Testis (tissue), 3 donors: Measurements from ENCODE around the gene GPBP1. TPM values are rescaled to one million over a fixed set of nuclear protein-coding genes. Genes with fewer than 3 reads are reported as not detected.
"Not testable (repeated sequence)": the region's sequence is repeated elsewhere in the genome, so short reads cannot be mapped to it uniquely, and the experiment has no call there.

ENCODE experiments used
- DNase-seq: peaks from one replicate; pipeline ENCODE4 v3.0.0-alpha.2; 2019
- H3K27ac ChIP-seq, 2 donors: fragments of 200-600 bp; sonication (generic); one replicate each; pipeline ENCODE4 v1.5.1; 2019
- H3K27me3 ChIP-seq: fragments of 200-600 bp; sonication (generic); one replicate; pipeline ENCODE4 v1.5.1; 2019
- H3K36me3 ChIP-seq: fragments of 200-600 bp; sonication (generic); one replicate; pipeline ENCODE4 v1.5.1; 2017; ENCODE audit warnings: low read depth; ENCODE audit errors: missing control alignments
- H3K4me1 ChIP-seq: fragments of 200-600 bp; sonication (generic); one replicate; pipeline ENCODE4 v1.5.1; 2019
- H3K4me3 ChIP-seq, 2 donors: fragments of 200-600 bp; sonication (generic); one replicate each; pipeline ENCODE4 v1.5.1; 2017 to 2019
- H3K9me3 ChIP-seq: fragments of 200-600 bp; sonication (generic); one replicate; pipeline ENCODE4 v1.5.1; 2017
- POLR2A ChIP-seq: fragments of 450-650 bp; IDR thresholded peaks from one replicate; pipeline ENCODE4 v1.6.1; 2017; ENCODE audit warnings: antibody characterized with exemption, mild to moderate bottlenecking, moderate library complexity
- WGBS, 2 donors: methylation state at CpG; one replicate each; pipeline ENCODE4 v1.1.5; 2018; 5-methylcytosine and 5-hydroxymethylcytosine counted together
- intact Hi-C: fragments of 100-400 bp; cut with DNase I; formaldehyde crosslinking; loops from one replicate; pipeline ENCODE4 v1.15.1; 2023; ENCODE audit warnings: low total_unique reads
- polyA plus RNA-seq: library from polyadenylated mRNA; stranded (reverse); fragments of 350-450 nt; fragmentation: Illumina TruSeq; extraction: RNeasy Lipid Tissue Mini Kit (QIAGEN cat#74804); gene quantifications from one replicate; pipeline ENCODE4 v1.2.3, GENCODE V29; 2014; ENCODE audit warnings: low read depth, low replicate concordance; ENCODE audit not compliant: insufficient read depth
- total RNA-seq, 2 donors: library from RNA; depleted of rRNA; stranded (reverse); fragments of >200 nt; gene quantifications; one replicate each; pipeline ENCODE4 v1.2.3, GENCODE V29; 2016
- TF ChIP-seq, protein P1 (sequence below), 3 experiments: fragments of 450-650 bp in 2 of 3; fragments of 200-600 bp in 1 of 3; sonication (generic) in 1 of 3; IDR thresholded peaks; one replicate each; pipeline ENCODE4 v1.5.1; 2016 to 2019; ENCODE audit warnings: antibody characterized with exemption in 3 of 3, mild to moderate bottlenecking in 2 of 3, moderate library complexity in 1 of 3

Gene GPBP1
- total and polyA plus RNA-seq, 3 donors from 2014 or later: 109 to 167 (median 137) TPM

DNA sequence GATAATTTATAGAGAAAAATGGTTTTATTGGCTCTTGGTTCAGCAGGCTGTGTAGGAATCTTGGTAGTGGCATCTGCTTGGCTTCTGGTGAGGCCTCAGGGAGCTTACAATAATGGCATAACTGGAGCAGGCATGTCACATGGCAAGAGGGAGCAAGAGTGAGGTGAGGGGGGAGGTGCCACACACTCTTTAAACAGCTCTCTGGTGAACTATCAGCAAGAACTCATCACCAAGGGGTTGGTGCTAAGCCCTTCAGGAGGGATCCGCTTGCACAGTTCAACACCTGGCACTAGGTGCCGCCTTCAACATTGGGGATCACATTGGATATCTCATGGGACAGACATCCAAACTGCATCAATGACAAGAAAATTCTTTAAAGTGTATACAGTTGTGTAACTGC lies 10.5 kb downstream of the GPBP1 start:
- H3K27me3 ChIP-seq: no peaks in the 10 kb centered on the region
- DNase-seq: no peak
- H3K4me3 ChIP-seq: no peak overlapping the region
- TF ChIP-seq POLR2A: no peak
- TF ChIP-seq, protein P1, sequence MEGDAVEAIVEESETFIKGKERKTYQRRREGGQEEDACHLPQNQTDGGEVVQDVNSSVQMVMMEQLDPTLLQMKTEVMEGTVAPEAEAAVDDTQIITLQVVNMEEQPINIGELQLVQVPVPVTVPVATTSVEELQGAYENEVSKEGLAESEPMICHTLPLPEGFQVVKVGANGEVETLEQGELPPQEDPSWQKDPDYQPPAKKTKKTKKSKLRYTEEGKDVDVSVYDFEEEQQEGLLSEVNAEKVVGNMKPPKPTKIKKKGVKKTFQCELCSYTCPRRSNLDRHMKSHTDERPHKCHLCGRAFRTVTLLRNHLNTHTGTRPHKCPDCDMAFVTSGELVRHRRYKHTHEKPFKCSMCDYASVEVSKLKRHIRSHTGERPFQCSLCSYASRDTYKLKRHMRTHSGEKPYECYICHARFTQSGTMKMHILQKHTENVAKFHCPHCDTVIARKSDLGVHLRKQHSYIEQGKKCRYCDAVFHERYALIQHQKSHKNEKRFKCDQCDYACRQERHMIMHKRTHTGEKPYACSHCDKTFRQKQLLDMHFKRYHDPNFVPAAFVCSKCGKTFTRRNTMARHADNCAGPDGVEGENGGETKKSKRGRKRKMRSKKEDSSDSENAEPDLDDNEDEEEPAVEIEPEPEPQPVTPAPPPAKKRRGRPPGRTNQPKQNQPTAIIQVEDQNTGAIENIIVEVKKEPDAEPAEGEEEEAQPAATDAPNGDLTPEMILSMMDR (IDR thresholded peaks at IDR 0.05): no peak
- H3K27ac ChIP-seq: no peak overlapping the region
- H3K9me3 ChIP-seq: no peaks in the 10 kb centered on the region
- intact Hi-C loops: no loop called here
- 91 to 94% methylated on average over 2 of the region's 2 CpGs for WGBS, 2 donors
- no peaks in the 10 kb centered on the region for H3K36me3 ChIP-seq
- peaks cover 34% of the 10 kb centered on the region for H3K4me1 ChIP-seq

DNA sequence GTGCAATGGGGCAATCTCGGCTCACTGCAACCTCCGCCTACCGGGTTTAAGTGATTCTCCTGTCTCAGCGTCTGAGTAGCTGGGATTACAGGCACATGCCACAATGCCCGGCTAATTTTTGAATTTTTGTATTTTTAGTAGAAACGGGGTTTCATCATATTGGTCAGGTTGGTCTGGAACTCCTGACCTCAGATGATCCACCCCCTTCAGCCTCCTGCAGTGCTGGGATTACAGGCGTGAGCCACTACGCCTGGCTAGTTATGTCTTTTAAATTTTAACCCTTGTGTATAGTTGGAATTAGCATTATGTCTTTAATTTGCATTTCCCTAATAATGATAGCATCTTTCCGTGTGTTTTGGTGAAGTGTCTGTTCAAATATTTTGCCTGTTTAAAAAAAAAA lies 11.5 kb downstream of the GPBP1 start:
- H3K27me3 ChIP-seq: no peaks in the 10 kb centered on the region
- H3K4me3 ChIP-seq: no peak overlapping the region
- intact Hi-C loops: no loop called here
- no peaks in the 10 kb centered on the region for H3K9me3 ChIP-seq
- peaks cover 26% of the 10 kb centered on the region for H3K4me1 ChIP-seq
- 52 to 54% methylated on average over 9 of the region's 9 CpGs for WGBS, 2 donors
- no peak overlapping the region for H3K27ac ChIP-seq
- DNase-seq: no peak
- no peaks in the 10 kb centered on the region for H3K36me3 ChIP-seq
- TF ChIP-seq, protein P1 (IDR thresholded peaks at IDR 0.05): no peak
- no peak for TF ChIP-seq POLR2A

DNA sequence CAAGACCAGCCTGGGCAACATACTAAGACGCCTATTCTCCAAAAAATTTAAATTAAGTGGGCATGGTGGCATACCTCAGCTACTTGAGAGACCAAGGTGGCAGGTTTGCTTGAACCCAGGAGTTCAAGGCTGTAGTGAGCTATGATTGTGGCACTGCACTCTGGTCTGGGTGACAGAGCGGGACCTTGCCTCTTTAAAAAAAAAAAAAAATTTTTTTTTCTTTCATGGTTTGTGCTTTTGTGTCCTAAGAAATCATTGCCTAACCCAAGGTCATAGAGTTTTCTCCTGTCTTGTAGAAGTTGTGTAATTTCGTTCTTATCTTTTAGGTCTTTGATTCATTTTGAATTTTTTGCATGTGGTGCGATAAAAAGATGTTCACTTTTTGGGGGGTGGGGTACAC lies 12.3 kb downstream of the GPBP1 start:
- TF ChIP-seq, protein P1 (IDR thresholded peaks at IDR 0.05): no peak
- no peak for TF ChIP-seq POLR2A
- Histone ChIP-seq H3K4me1 (peaks cover 29% of the 10 kb centered on the region), H3K27me3 (no peaks in the 10 kb centered on the region), H3K9me3 (no peaks in the 10 kb centered on the region), H3K27ac (no peak overlapping the region), H3K4me3 (no peak overlapping the region), H3K36me3 (no peaks in the 10 kb centered on the region)
- intact Hi-C loops: no loop called here
- 59 to 72% methylated on average over 4 of the region's 4 CpGs for WGBS, 2 donors
- DNase-seq: no peak

DNA sequence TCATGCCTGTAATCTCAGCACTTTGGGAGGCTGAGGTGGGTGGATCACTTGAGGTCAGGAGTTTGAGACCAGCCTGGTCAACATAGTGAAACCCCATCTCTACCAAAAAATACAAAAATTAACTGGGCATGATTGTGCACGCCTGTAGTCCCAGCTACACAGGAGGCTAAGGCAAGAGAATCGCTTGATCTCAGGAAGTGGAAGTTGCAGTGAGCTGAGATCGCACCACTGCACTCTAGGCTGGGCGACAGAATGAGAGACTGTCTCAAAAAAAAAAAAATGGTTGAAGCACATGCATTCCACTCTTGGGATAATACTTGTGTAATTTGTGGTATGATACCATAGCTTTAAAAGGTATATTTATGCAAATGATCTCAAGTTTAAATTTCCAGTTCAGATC lies 14.1 kb downstream of the GPBP1 start:
- H3K27me3 ChIP-seq, H3K9me3 ChIP-seq, DNase-seq, H3K4me3 ChIP-seq, intact Hi-C loops, H3K36me3 ChIP-seq, H3K27ac ChIP-seq: not testable (repeated sequence)
- 81 to 86% methylated on average over 4 of the region's 4 CpGs for WGBS, 2 donors
- H3K4me1 ChIP-seq: peaks cover 29% of the 10 kb centered on the region

DNA sequence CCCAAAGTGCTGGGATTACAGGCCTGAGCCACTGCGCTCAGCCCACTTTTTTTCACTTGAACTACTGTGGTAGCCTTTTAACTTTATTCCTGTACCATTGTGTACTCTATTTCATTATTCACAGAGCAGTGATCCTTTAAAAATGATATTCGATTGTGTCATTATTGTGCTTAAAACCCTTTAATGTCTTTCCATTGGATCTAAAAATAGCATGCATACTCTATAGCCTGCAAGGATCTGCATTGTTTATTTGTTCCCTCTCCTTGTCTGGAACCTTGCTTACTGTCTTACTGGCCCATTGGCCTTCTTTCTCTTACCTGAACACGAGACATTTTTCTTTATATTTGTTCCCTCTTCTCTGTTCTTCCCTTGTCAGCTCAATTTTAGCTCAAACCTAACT lies 15.7 kb downstream of the GPBP1 start:
- intact Hi-C loops: no loop called here
- no peaks in the 10 kb centered on the region for H3K9me3 ChIP-seq
- no peak for DNase-seq
- WGBS, 2 donors: 73 to 74% methylated on average over 3 of the region's 3 CpGs
- H3K4me1 ChIP-seq: peaks cover 29% of the 10 kb centered on the region
- no peak for TF ChIP-seq POLR2A
- TF ChIP-seq, protein P1 (IDR thresholded peaks at IDR 0.05): no peak
- no peaks in the 10 kb centered on the region for H3K27me3 ChIP-seq
- H3K27ac ChIP-seq: no peak overlapping the region
- H3K36me3 ChIP-seq: no peaks in the 10 kb centered on the region
- no peak overlapping the region for H3K4me3 ChIP-seq
